HG03442 (cell line): ENCODE measurements around the gene ZFP36L1.
"Not testable (repeated sequence)": the region's sequence is repeated elsewhere in the genome, so short reads cannot be mapped to it uniquely, and the experiment has no call there.

Experiments
- ATAC-seq: cut with Tn5 transposase; IDR thresholded peaks from one replicate; pipeline ENCODE4 v1.9.1; 2021; ENCODE audit warnings: mild to moderate bottlenecking, moderate library complexity; ENCODE audit not compliant: unreplicated experiment

The ZFP36L1 gene

GRCh38 chr14:68766299-68767247, 26.3 kb downstream of the ZFP36L1 start:
- ATAC-seq: no peak

GRCh38 chr14:68763843-68764242, 29.0 kb downstream of the ZFP36L1 start:
- not testable (repeated sequence) for ATAC-seq

DNA sequence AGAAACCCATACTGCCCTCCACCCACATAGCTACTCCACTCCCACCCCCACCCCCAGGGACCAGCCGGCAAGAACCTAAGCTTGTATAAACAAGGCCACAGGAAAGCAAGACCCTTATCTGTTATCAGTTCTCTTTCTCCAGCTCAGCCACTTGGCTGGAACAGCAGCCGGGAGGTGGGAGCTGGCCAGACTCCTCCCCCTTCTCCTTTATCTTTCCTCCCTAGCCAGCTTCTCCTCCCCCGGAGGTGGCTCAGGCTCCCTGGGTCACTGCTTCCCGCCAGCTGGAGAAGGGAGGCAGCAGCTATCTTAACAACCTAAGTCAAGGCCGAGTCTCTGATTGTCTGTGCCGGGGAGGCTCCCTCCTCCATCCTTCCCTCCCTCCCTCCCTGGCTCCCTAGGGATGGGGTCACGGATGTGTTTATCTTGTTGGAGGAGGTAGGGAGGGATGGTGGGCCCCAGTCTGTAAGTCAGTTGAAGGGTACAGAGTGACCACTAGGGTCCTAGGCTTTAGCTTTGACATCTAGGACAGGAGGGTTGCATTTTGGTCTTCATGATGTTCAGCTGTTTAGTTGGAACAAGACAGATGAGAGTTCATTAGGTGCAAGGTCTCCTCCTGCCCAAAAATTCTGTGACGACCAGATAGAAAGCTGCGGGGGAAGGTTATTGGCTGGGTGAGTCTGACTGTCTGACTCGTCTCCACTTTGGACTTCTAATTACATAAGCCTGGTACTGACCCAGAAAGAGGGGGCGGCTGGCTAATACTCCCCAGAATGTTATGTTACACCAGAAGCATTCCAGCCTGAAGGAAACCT, 29.7 kb downstream of the ZFP36L1 start:
- no peak for ATAC-seq

GRCh38 chr14:68761391-68761790, 31.5 kb downstream of the ZFP36L1 start:
- no peak for ATAC-seq

- no peak for ATAC-seq
Measured at GRCh38 chr14:68760761-68761160, 32.1 kb downstream of the ZFP36L1 start.

DNA sequence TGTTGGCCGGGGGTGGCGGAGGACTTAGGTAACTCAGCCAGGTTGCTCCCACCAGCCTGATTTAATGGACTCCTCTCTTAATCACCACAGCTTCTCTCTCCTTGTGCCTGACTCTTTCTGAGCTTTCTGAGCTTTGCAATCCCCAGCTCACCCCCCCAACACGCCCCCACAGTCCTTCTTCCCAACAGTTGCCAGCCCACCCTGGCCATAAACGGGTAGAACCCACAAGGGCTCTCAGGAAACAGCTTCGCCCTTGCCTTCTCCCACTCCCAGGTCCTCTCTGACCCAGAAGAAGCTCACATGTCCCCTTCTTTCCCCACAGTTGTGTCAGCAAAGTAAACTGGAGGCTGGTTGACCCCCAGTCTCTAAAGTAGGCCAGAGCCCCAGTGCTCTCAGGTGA, 32.9 kb downstream of the ZFP36L1 start:
- no peak for ATAC-seq

GRCh38 chr14:68759017-68759560, 33.8 kb downstream of the ZFP36L1 start:
- no peak for ATAC-seq

DNA sequence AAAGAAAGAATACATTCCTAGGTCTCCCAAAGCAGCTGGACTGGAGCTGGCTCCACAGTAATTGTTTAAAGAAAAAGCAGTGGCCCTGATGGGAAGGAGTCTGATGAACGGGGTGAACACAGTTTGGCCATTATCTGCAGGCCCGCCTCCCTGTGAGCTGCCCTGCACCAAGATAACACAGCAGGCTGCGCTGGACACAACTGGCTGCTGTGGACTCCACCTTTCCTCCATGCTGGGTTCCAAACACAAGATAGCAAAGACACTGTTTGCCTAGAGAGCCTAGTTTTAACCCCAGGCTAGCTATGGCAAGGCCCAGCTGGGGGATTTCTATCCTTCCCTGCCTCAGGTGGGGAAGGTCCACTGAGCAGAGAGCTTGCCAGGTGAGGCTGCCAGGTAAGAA, 34.6 kb downstream of the ZFP36L1 start:
- ATAC-seq: no peak

- ATAC-seq: no peak
Measured at GRCh38 chr14:68757618-68758081, 35.2 kb downstream of the ZFP36L1 start.

DNA sequence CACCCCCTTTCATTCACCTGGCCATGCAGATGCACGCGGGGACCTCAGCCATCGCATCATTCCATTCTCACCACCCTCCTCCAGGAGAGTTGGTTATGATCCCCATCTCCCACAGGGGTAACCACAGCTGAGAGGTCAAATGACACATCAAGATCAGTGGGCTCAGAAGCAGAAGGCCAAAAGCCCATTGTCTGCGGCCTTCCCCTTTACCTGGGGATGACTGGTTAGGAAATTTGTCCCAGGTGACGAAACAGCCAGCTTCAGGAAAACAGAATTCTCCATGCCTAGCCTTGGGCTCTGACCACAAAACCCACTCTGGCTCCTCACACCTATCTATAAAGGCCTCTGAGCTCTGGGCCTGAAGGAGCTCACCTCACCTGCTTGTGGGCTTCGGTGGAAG, 36.1 kb downstream of the ZFP36L1 start:
- ATAC-seq: no peak

DNA sequence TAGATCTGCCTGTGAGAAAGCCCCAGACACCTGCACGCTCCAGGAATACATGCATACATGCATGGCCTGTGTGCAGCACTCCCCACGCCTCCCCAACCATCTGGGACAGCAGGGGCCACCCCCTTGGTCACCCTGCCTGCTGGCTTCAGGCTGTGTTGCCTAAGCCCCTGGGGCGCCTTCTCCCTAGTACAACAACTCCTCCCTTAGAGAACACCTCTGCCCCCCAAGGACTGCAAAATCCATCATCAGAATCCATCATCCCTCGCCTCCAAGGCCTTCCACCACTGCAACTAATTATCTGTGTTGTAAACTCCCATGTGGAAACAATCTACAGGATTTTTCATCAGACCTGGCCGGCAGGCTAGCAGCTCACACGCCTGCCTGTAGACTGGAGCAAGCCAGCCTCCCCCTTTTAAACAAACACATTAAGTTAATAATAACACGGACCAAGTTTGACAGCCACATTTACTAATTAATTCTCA, 36.8 kb downstream of the ZFP36L1 start:
- ATAC-seq: no peak

- no peak for ATAC-seq
Measured at GRCh38 chr14:68755016-68755353, 37.9 kb downstream of the ZFP36L1 start.

- ATAC-seq: no peak
Measured at GRCh38 chr14:68753690-68754089, 39.2 kb downstream of the ZFP36L1 start.

DNA sequence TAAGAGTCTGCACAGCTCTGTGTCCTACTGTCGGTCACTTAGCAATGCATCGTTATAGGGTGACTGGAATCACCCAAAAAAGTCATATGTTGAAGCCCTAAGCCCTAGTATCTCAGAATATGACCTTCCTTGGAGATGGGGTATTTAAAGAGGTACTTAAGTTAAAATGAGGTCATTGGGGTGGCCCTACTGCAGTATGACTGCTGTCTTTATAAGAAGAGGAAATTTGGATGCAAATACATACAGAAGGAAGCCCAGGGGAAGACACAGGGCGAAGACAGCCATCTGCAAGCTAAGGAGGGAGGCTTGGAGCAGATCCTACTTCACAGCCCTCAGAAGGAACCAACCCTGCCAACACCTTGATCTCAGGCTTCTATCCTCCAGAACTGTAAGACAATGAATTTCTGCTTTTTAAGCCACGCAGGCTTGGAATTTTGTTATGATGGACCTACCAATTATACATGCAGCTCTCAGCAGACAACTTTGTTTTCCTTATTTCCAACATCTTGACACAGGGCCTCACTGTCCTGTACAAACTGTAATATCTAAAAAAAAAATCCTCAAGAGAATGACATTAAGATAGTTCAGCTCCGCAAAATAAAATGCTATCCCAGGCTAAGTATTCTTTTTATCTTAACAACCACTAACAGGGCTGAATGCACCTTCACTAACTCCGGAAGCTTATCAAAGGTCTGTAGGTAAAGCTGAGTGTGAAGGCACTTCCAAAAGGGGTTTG, 40.4 kb downstream of the ZFP36L1 start:
- no peak for ATAC-seq

- no peak for ATAC-seq
Measured at GRCh38 chr14:68749487-68750475, 43.1 kb downstream of the ZFP36L1 start.

- no peak for ATAC-seq
Measured at GRCh38 chr14:68748691-68749090, 44.2 kb downstream of the ZFP36L1 start.

DNA sequence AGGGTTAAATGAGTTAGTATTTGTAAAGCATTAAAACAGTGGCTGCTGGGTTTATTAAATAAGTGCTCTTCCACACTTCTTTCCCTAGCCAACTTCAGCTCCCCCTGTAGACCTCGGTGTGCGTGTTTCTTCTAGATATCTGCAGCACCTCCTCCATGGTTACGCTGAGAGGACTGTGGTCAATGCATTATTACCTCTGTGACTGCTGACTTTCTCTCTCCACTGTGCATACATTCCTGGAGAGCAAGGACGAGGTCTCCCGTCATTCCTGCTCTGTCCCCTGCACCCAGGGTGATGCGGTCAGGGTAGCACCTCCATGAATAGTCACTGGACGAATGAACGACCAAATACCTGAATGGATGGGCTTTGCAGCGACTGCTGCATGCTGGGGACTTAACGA, 44.6 kb downstream of the ZFP36L1 start:
- no peak for ATAC-seq

DNA sequence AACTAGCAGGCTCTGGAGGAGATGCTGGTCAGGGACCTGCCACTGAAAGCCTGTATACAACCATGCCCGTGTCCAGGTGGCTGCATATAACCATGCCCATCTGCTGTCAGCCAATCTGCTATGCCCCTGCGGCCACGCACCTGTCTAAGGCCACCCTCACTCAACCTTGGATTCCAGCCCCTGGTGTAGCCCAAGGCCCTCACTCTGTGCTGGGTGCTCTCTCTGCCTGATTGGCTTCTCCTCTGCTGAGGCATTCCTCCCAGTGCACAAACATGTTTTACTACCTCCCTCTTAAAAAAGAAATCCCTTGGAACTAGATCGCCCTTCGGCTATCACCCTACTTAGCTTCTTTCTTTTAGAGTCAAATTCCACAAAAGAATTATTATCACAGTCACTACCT, 45.5 kb downstream of the ZFP36L1 start:
- no peak for ATAC-seq

DNA sequence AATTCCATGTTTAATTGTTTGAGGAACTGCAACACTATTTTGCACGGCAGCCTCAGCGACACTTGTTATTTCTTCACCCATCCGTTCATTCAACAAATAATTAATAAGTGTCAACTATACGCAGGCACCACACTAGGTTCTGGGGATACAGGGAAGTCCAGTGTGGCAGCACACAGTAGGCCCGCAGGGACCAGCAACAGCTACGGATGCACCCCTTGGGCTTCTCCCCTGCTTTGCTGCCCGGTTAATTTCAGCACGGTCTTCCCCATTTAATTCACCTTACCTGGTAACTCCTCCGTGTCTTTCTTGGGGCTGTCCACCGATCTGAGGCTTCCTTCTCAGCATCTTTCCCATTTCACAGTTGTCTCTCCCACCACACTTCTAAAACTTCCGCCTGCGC, 48.3 kb downstream of the ZFP36L1 start:
- ATAC-seq: no peak
